EH (cell line): Measurements from ENCODE around the gene TRMT112.

Source experiments
- DNase-seq: peaks from one replicate; pipeline ENCODE4 v3.0.0-alpha.2; 2015; ENCODE audit warnings: low read depth

Gene TRMT112

GRCh38 chr11:64269540-64270220 lies 47.7 kb downstream of the TRMT112 start:
- DNase-seq = peak; percentile 100

GRCh38 chr11:64268893-64269539 lies 48.3 kb downstream of the TRMT112 start:
- peak; percentile 75 for DNase-seq

- peak; percentile 85 for DNase-seq
These were observed 49.1 kb downstream of the TRMT112 start for GRCh38 chr11:64268025-64268892.

- DNase-seq = no peak
These were observed 50.0 kb downstream of the TRMT112 start for GRCh38 chr11:64267207-64267945.
